H1 (cell line): ENCODE measurements around the gene IFTAP. TPM values are rescaled to one million over a fixed set of nuclear protein-coding genes. Genes with fewer than 3 reads are reported as not detected.

Experiments used
- CTCF ChIA-PET: fragments of 300-600 bp; sonication (Branson Sonifier 250); formaldehyde crosslinking; loops from one replicate; lab custom pipeline; 2021; ENCODE audit not compliant: partially characterized antibody; lab: Charles Lee
- POLR2A ChIA-PET: fragments of 300-600 bp; sonication (Branson Sonifier 250); formaldehyde crosslinking; loops from one replicate; lab custom pipeline; 2021; ENCODE audit warnings: inconsistent platforms; ENCODE audit not compliant: partially characterized antibody; lab: Charles Lee
- DNase-seq, 2 experiments: peaks; one replicate each; pipeline versions ENCODE4 v3.0.0 to v3.0.0-alpha.2; 2010 to 2022; ENCODE audit warnings: low spot score in 2 of 2, low read depth in 1 of 2, mixed read lengths in 1 of 2
- FAIRE-seq: peaks from 2 replicates; lab custom pipeline; 2011; peaks lifted over from hg19 to GRCh38; lab: Jason Lieb, UNC
- H2AFZ ChIP-seq: 2 replicates; pipeline ENCODE4 v1.8.1; 2012; ENCODE audit warnings: low read length, inconsistent platforms
- H2AK5ac ChIP-seq: 2 replicates; pipeline ENCODE4 v1.6.1; 2013; ENCODE audit warnings: low read depth, low read length
- H2BK120ac ChIP-seq: replicated peaks from 2 replicates; pipeline ENCODE3; 2013; ENCODE audit warnings: low read depth, low read length, inconsistent platforms
- H2BK12ac ChIP-seq: 2 replicates; pipeline ENCODE4 v1.6.1; 2013; ENCODE audit warnings: low read depth, low read length
- H2BK15ac ChIP-seq: 2 replicates; pipeline ENCODE4 v1.6.1; 2013; ENCODE audit warnings: low read length
- H2BK20ac ChIP-seq: 2 replicates; pipeline ENCODE4 v1.6.1; 2013; ENCODE audit warnings: low read length
- H2BK5ac ChIP-seq: 2 replicates; pipeline ENCODE4 v1.6.1; 2013; ENCODE audit warnings: low read depth, low read length
- H3K14ac ChIP-seq: 2 replicates; pipeline ENCODE4 v1.6.1; 2013; ENCODE audit warnings: inconsistent platforms; ENCODE audit not compliant: insufficient read length
- H3K18ac ChIP-seq: 2 replicates; pipeline ENCODE4 v1.6.1; 2013; ENCODE audit warnings: low read length; ENCODE audit errors: extremely low read depth
- H3K23ac ChIP-seq: 2 replicates; pipeline ENCODE4 v1.6.1; 2013; ENCODE audit warnings: inconsistent platforms; ENCODE audit not compliant: insufficient read length
- H3K23me2 ChIP-seq: 2 replicates; pipeline ENCODE4 v1.6.1; 2013; ENCODE audit warnings: low read depth, low read length
- H3K27ac ChIP-seq: 2 replicates; pipeline ENCODE4 v1.6.1; 2011; ENCODE audit warnings: low read depth, low read length, inconsistent platforms
- H3K27me3 ChIP-seq, 4 experiments: replicated peaks in 1 of 4; 1 replicate in 1 of 4; 2 replicates in 3 of 4; pipeline versions ENCODE4 v1.6.1 to v1.8.1; 2011 to 2013; ENCODE audit warnings: low read length in 3 of 4, mild to moderate bottlenecking in 3 of 4, inconsistent platforms in 2 of 4, mixed read lengths in 2 of 4, moderate library complexity in 1 of 4; ENCODE audit not compliant: control insufficient read depth in 3 of 4, insufficient read depth in 3 of 4; ENCODE audit errors: extremely low read depth in 1 of 4
- H3K36me3 ChIP-seq, 4 experiments: 2 replicates each; pipeline versions ENCODE4 v1.6.1 to v1.8.1; 2011 to 2013; ENCODE audit warnings: mild to moderate bottlenecking in 4 of 4, low read length in 3 of 4, moderate library complexity in 2 of 4, control low read depth in 1 of 4, inconsistent platforms in 1 of 4; ENCODE audit not compliant: insufficient read depth in 4 of 4, control insufficient read depth in 2 of 4
- H3K4ac ChIP-seq: replicated peaks from 2 replicates; pipeline ENCODE3; 2013; ENCODE audit warnings: low read length, low read depth, mixed read lengths, inconsistent platforms; ENCODE audit not compliant: insufficient read length
- H3K4me1 ChIP-seq, 4 experiments: replicated peaks in 1 of 4; 1 replicate in 1 of 4; 2 replicates in 3 of 4; pipeline versions ENCODE4 v1.6.1 to v1.8.1; 2011 to 2013; ENCODE audit warnings: low read length in 3 of 4, inconsistent platforms in 2 of 4, mixed read lengths in 1 of 4; ENCODE audit not compliant: insufficient read depth in 4 of 4, control insufficient read depth in 3 of 4
- H3K4me2 ChIP-seq, 2 experiments: 2 replicates each; pipeline versions ENCODE4 v1.6.1 to v1.8.1; 2011 to 2013; ENCODE audit warnings: low read depth in 2 of 2, low read length in 2 of 2, control low read depth in 1 of 2, inconsistent platforms in 1 of 2, mild to moderate bottlenecking in 1 of 2; ENCODE audit not compliant: insufficient read depth in 1 of 2
- H3K4me3 ChIP-seq, 4 experiments: fragments of 200-600, 300-600 bp in 1 of 4; sonication (generic), shearing (Covaris generic), sonication (Bioruptor Twin) in 1 of 4; 2 replicates each; pipeline versions ENCODE4 v1.5.1 to v1.8.1; 2011 to 2016; ENCODE audit warnings: low read length in 4 of 4, low read depth in 3 of 4, control low read depth in 2 of 4, inconsistent platforms in 2 of 4, mild to moderate bottlenecking in 2 of 4, mixed read lengths in 1 of 4, moderate library complexity in 1 of 4; ENCODE audit not compliant: insufficient read depth in 2 of 4; ENCODE audit errors: extremely low read depth in 1 of 4
- H3K56ac ChIP-seq: replicated peaks from 2 replicates; pipeline ENCODE3; 2013; ENCODE audit warnings: low read depth, mild to moderate bottlenecking, mixed read lengths, low read length, inconsistent platforms; ENCODE audit not compliant: insufficient read length
- H3K79me1 ChIP-seq: 2 replicates; pipeline ENCODE4 v1.6.1; 2013; ENCODE audit warnings: low read depth, low read length, control low read depth
- H3K79me2 ChIP-seq, 2 experiments: 2 replicates each; pipeline versions ENCODE4 v1.6.1 to v1.8.1; 2012 to 2013; ENCODE audit warnings: low read length in 2 of 2, mild to moderate bottlenecking in 2 of 2, inconsistent platforms in 1 of 2; ENCODE audit not compliant: insufficient read depth in 2 of 2, control insufficient read depth in 1 of 2
- H3K9ac ChIP-seq, 4 experiments: replicated peaks in 1 of 4; 1 replicate in 1 of 4; 2 replicates in 3 of 4; pipeline versions ENCODE4 v1.6.1 to v1.8.1; 2011 to 2013; ENCODE audit warnings: low read depth in 3 of 4, low read length in 3 of 4, control low read depth in 2 of 4, mild to moderate bottlenecking in 2 of 4, moderate library complexity in 2 of 4, inconsistent platforms in 1 of 4; ENCODE audit errors: extremely low read depth in 1 of 4
- H3K9me3 ChIP-seq, 2 experiments: 2 replicates each; pipeline versions ENCODE4 v1.6.1 to v1.8.1; 2012 to 2013; ENCODE audit warnings: mild to moderate bottlenecking in 2 of 2, moderate library complexity in 2 of 2, control low read depth in 1 of 2, inconsistent platforms in 1 of 2, low read depth in 1 of 2, low read length in 1 of 2, mixed read lengths in 1 of 2; ENCODE audit not compliant: insufficient read depth in 2 of 2
- H4K20me1 ChIP-seq, 2 experiments: replicated peaks in 1 of 2; 2 replicates each; pipeline versions ENCODE3 to v1.8.1; 2011 to 2013; ENCODE audit warnings: inconsistent platforms in 2 of 2, low read length in 2 of 2, mild to moderate bottlenecking in 1 of 2; ENCODE audit not compliant: insufficient read depth in 2 of 2, control insufficient read depth in 1 of 2
- H4K5ac ChIP-seq: 2 replicates; pipeline ENCODE4 v1.6.1; 2013; ENCODE audit warnings: low read length, low read depth, mixed read lengths, inconsistent platforms; ENCODE audit not compliant: insufficient read length
- H4K8ac ChIP-seq: 2 replicates; pipeline ENCODE4 v1.8.0; 2013; ENCODE audit warnings: mild to moderate bottlenecking, moderate library complexity, low read length, inconsistent platforms; ENCODE audit not compliant: insufficient read depth; ENCODE audit errors: extremely low read depth
- H4K91ac ChIP-seq: replicated peaks from 2 replicates; pipeline ENCODE3; 2013; ENCODE audit warnings: low read length, mixed read lengths, inconsistent platforms; ENCODE audit not compliant: insufficient read length
- polyA plus RNA-seq, 7 experiments: library from polyadenylated mRNA; depleted of rRNA in 3 of 7; stranded (reverse) in 5 of 7; unstranded in 2 of 7; fragments of >200 nt in 5 of 7; fragments of 200-250 nt in 2 of 7; gene quantifications; 1 replicate in 5 of 7; 2 replicates in 1 of 7; 4 replicates in 1 of 7; pipeline versions ENCODE4 v1.2.1 to v1.2.3, GENCODE V29; 2011 to 2013; ENCODE audit warnings: missing spikeins in 2 of 7, mixed read lengths in 2 of 7
- total RNA-seq: library from RNA; stranded (reverse); fragmentation: NEBNext Ultra II Directional; extraction: Animal tissue kit (Norgen Biotek cat#: 25700); gene quantifications from 2 replicates; pipeline ENCODE4 v1.2.1, GENCODE V29; 2021
- TF ChIP-seq, protein P1 (sequence below), 3 experiments: IDR thresholded peaks; 1 replicate in 2 of 3; 2 replicates in 1 of 3; pipeline versions ENCODE4 v1.5.1 to v1.6.1; 2011; ENCODE audit warnings: low read length in 3 of 3, mild to moderate bottlenecking in 3 of 3, inconsistent platforms in 2 of 3, low read depth in 1 of 3, moderate library complexity in 1 of 3; ENCODE audit not compliant: insufficient read depth in 1 of 3; ENCODE audit errors: control extremely low read depth in 1 of 3

The IFTAP gene
- total and polyA plus RNA-seq, 2 of the 8 experiments (the other 6 are each of a cell fraction or from before 2014, with no cell fraction given): 21.2 to 23.9 TPM

DNA sequence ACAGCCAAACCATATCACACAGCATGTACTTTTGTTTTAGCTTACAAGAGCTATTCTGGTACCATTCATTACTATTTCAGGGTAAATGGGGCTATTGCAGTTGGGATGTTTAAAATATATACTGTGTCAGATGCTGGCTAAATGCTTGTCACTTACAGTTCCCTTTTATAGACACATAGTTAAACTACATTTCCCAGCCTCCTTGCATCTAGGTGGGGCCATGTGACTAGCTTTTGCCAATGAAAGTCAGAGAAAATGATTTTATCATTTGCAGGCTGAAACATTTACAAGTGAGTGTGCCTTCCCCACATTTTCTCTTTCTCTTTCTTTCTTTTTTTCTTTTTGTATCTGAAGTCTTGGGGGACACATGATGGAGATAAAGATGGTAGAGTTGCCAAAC, 7.8 kb upstream of the IFTAP start:
- no peak overlapping the region for H2AK5ac ChIP-seq
- H3K79me2 ChIP-seq: no peaks in the 10 kb centered on the region
- no peak overlapping the region for H3K4me3 ChIP-seq
- DNase-seq: no peak
- H2BK5ac ChIP-seq: no peak overlapping the region
- no peaks in the 10 kb centered on the region for H3K4me1 ChIP-seq
- ChIA-PET CTCF (interaction anchor here (0.6 to 2.1 kb wide), 3 partner anchors 52 to 161 kb away, joined by 3 to 6 read pairs (median 4); no protein-coding TSS in a partner anchor), POLR2A (no interaction called here)
- H4K91ac ChIP-seq: no peak overlapping the region
- no peak overlapping the region for H2AFZ ChIP-seq
- no peak overlapping the region for H2BK20ac ChIP-seq
- no peak overlapping the region for H4K5ac ChIP-seq
- H2BK15ac ChIP-seq: no peak overlapping the region
- no peaks in the 10 kb centered on the region; the same call in 1 of the 2 replicates for H3K23me2 ChIP-seq
- no peak overlapping the region for H3K14ac ChIP-seq
- no peaks in the 10 kb centered on the region for H4K20me1 ChIP-seq
- peaks cover 9% of the 10 kb centered on the region in 2 experiments for H3K9me3 ChIP-seq
- H3K79me1 ChIP-seq: no peaks in the 10 kb centered on the region
- no peak for FAIRE-seq
- H2BK12ac ChIP-seq: no peak overlapping the region
- H3K18ac ChIP-seq: no peak overlapping the region
- peaks cover 0 to 4% (median under 1%) of the 10 kb centered on the region in 4 experiments; a peak in 2 of 7 replicates for H3K27me3 ChIP-seq
- no peak overlapping the region for H4K8ac ChIP-seq
- no peak overlapping the region for H3K4ac ChIP-seq
- H2BK120ac ChIP-seq: no peak overlapping the region
- no peak overlapping the region for H3K23ac ChIP-seq
- no peak overlapping the region for H3K9ac ChIP-seq
- no peak overlapping the region for H3K4me2 ChIP-seq
- H3K27ac ChIP-seq: no peak overlapping the region
- H3K56ac ChIP-seq: no peak overlapping the region
- no peaks in the 10 kb centered on the region for H3K36me3 ChIP-seq
- TF ChIP-seq, protein P1, sequence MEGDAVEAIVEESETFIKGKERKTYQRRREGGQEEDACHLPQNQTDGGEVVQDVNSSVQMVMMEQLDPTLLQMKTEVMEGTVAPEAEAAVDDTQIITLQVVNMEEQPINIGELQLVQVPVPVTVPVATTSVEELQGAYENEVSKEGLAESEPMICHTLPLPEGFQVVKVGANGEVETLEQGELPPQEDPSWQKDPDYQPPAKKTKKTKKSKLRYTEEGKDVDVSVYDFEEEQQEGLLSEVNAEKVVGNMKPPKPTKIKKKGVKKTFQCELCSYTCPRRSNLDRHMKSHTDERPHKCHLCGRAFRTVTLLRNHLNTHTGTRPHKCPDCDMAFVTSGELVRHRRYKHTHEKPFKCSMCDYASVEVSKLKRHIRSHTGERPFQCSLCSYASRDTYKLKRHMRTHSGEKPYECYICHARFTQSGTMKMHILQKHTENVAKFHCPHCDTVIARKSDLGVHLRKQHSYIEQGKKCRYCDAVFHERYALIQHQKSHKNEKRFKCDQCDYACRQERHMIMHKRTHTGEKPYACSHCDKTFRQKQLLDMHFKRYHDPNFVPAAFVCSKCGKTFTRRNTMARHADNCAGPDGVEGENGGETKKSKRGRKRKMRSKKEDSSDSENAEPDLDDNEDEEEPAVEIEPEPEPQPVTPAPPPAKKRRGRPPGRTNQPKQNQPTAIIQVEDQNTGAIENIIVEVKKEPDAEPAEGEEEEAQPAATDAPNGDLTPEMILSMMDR (IDR thresholded peaks at IDR 0.05; ENCODE audit: control extremely low read depth in 1 of 3, insufficient read depth in 1 of 3, low read depth in 1 of 3, low read length in 3 of 3): no peak
